Vagina (tissue), 2 donors: ENCODE measurements around the gene TRAPPC14. TPM values are rescaled to one million over a fixed set of nuclear protein-coding genes. Genes with fewer than 3 reads are reported as not detected.
A peak's percentile ranks its signal among the peaks of the same experiment; 100 is the strongest.

Experiments used
- DNase-seq, 2 donors: peaks; one replicate each; pipeline ENCODE4 v3.0.0-alpha.2; 2017; ENCODE audit errors: extremely low spot score in 2 of 2
- H3K27ac ChIP-seq: fragments of 200-600 bp; sonication (generic); one replicate; pipeline ENCODE4 v1.5.1; 2019
- H3K27me3 ChIP-seq: fragments of 200-600 bp; sonication (generic); one replicate; pipeline ENCODE4 v1.5.1; 2019
- H3K36me3 ChIP-seq, 2 donors: fragments of 200-600 bp; sonication (generic); one replicate each; pipeline ENCODE4 v1.5.1; 2017 to 2019
- H3K4me1 ChIP-seq: fragments of 200-600 bp; sonication (generic); one replicate; pipeline ENCODE4 v1.5.1; 2019
- H3K4me3 ChIP-seq, 2 donors: fragments of 200-600 bp; sonication (generic); 1 replicate in 1 of 2; 2 replicates in 1 of 2; pipeline ENCODE4 v1.5.1; 2016 to 2019
- H3K9me3 ChIP-seq: fragments of 200-600 bp; sonication (generic); one replicate; pipeline ENCODE4 v1.5.1; 2019
- CTCF ChIP-seq, 3 experiments: fragments of 450-650 bp in 2 of 3; fragments of 200-600 bp in 1 of 3; sonication (generic) in 1 of 3; IDR thresholded peaks; one replicate each; pipeline ENCODE4 v1.5.1; 2017 to 2019; ENCODE audit warnings: antibody characterized with exemption in 3 of 3, mild to moderate bottlenecking in 2 of 3, moderate library complexity in 2 of 3
- POLR2A ChIP-seq, 2 donors: fragments of 450-650 bp; IDR thresholded peaks; one replicate each; pipeline ENCODE4 v1.6.1; 2017; ENCODE audit warnings: antibody characterized with exemption in 2 of 2, mild to moderate bottlenecking in 2 of 2, moderate library complexity in 2 of 2
- POLR2AphosphoS5 ChIP-seq, 2 donors: sonication (generic); formaldehyde crosslinking; IDR thresholded peaks; one replicate each; pipeline ENCODE4 v1.9.0; 2017; ENCODE audit warnings: antibody characterized with exemption in 2 of 2, mild to moderate bottlenecking in 2 of 2, low read depth in 1 of 2; ENCODE audit not compliant: insufficient read depth in 1 of 2
- intact Hi-C: fragments of 100-400 bp; cut with DNase I; formaldehyde crosslinking; loops from one replicate; pipeline ENCODE4 v1.15.1; 2023
- total RNA-seq: library from RNA; depleted of rRNA; stranded (reverse); fragments of >200 nt; gene quantifications from one replicate; pipeline ENCODE4 v1.2.3, GENCODE V29; 2016

Gene TRAPPC14
- total RNA-seq, 1 donor from 2014 or later = 18.2 TPM

GRCh38 chr7:100122067-100122466 is 36.5 kb downstream of the TRAPPC14 start:
- Histone ChIP-seq H3K27ac (no peak overlapping the region), H3K36me3 (no peaks in the 10 kb centered on the region), H3K27me3 (no peaks in the 10 kb centered on the region), H3K4me1 (peaks cover 39% of the 10 kb centered on the region), H3K4me3 (no peak overlapping the region), H3K9me3 (no peaks in the 10 kb centered on the region)
- intact Hi-C loops = no loop called here
- no peak for DNase-seq
- TF ChIP-seq POLR2AphosphoS5 (IDR thresholded peaks at IDR 0.05; ENCODE audit: insufficient read depth in 1 of 2, low read depth in 1 of 2) (no peak), CTCF (IDR thresholded peaks at IDR 0.05) (no peak)

GRCh38 chr7:100120733-100121036 is 37.8 kb downstream of the TRAPPC14 start:
- H3K9me3 ChIP-seq = no peaks in the 10 kb centered on the region
- H3K4me3 ChIP-seq = peak overlapping the region; percentile 74 to 81
- TF ChIP-seq POLR2AphosphoS5 (IDR thresholded peaks at IDR 0.05; ENCODE audit: insufficient read depth in 1 of 2, low read depth in 1 of 2) (no peak), CTCF (IDR thresholded peaks at IDR 0.05) (no peak), POLR2A (IDR thresholded peaks at IDR 0.05) (no peak)
- no peaks in the 10 kb centered on the region for H3K27me3 ChIP-seq
- no peaks in the 10 kb centered on the region for H3K36me3 ChIP-seq
- peak overlapping the region; percentile 86 for H3K27ac ChIP-seq
- DNase-seq = no peak
- H3K4me1 ChIP-seq = peaks cover 31% of the 10 kb centered on the region
- intact Hi-C loops = no loop called here

- Histone ChIP-seq H3K9me3 (no peaks in the 10 kb centered on the region), H3K36me3 (no peaks in the 10 kb centered on the region), H3K27me3 (no peaks in the 10 kb centered on the region), H3K4me3 (peak overlapping the region; percentile 74 to 81), H3K27ac (peak overlapping the region; percentile 86), H3K4me1 (peaks cover 26% of the 10 kb centered on the region)
- no peak for TF ChIP-seq POLR2A (IDR thresholded peaks at IDR 0.05)
- no peak for TF ChIP-seq CTCF (IDR thresholded peaks at IDR 0.05)
- no peak for TF ChIP-seq POLR2AphosphoS5 (IDR thresholded peaks at IDR 0.05; ENCODE audit: insufficient read depth in 1 of 2, low read depth in 1 of 2)
- DNase-seq = no peak
- intact Hi-C loops = no loop called here
These were observed 38.4 kb downstream of the TRAPPC14 start for GRCh38 chr7:100119970-100120732.

GRCh38 chr7:100119072-100119969 is 39.2 kb downstream of the TRAPPC14 start, which contains the start of the genes CNPY4 and TAF6:
TSS of gene CNPY4 (plus strand) at chr7:100119634. CDS start at chr7:100119745, 111 bp downstream.
TSS of gene TAF6 (minus strand) at chr7:100119358. CDS start at chr7:100114209, 5,149 bp downstream.
- intact Hi-C loops = no loop called here
- H3K27me3 ChIP-seq = no peaks in the 10 kb centered on the region
- H3K4me1 ChIP-seq = peaks cover 20% of the 10 kb centered on the region
- H3K27ac ChIP-seq = peak within 1 kb of the TSS; percentile 86
- no peaks in the 10 kb centered on the region for H3K9me3 ChIP-seq
- TF ChIP-seq CTCF (IDR thresholded peaks at IDR 0.05) (peak in 1 of 3 experiments; percentile 15), POLR2A (IDR thresholded peaks at IDR 0.05) (peak in 1 of 2 donors; percentile 46), POLR2AphosphoS5 (IDR thresholded peaks at IDR 0.05; ENCODE audit: insufficient read depth in 1 of 2, low read depth in 1 of 2) (peak; percentile 91 to 97)
- H3K4me3 ChIP-seq = peak within 1 kb of the TSS; percentile 74 to 81
- no peaks in the 10 kb centered on the region for H3K36me3 ChIP-seq
- peak in 1 of 2 donors; percentile 96 for DNase-seq
